ENCODE measurements around the gene TM4SF18.

Gene TM4SF18

DNA sequence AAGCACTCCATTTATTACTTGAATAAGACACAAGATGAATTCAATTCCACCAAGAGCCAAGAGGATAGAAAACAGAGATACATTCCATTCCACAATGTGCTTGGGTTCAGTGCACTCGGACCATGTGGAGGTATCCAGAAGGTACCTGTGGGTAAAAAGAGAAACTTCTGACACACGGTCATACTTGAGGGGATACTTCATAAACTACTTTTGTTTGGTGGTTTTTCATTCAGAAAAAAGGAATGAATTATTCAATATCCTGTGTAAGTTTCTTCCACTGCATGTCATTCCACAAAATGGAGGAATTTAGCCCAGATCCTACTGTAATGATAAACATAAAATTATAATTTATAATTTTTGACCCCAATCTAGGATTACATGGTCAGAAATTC lies 38.3 kb upstream of the TM4SF18 start:
- Histone ChIP-seq H3K4me1 (ENCODE audit: insufficient read depth, insufficient read length) (no peaks in the 10 kb centered on the region), H3K9ac (ENCODE audit: insufficient read length, low read depth) (no peak overlapping the region), H3K36me3 (ENCODE audit: insufficient read depth, insufficient read length, low read length) (no peaks in the 10 kb centered on the region), H3K27me3 (ENCODE audit: insufficient read depth, insufficient read length) (no peaks in the 10 kb centered on the region), H3K9me3 (ENCODE audit: insufficient read depth, low read length) (no peaks in the 10 kb centered on the region), H3K4me3 (ENCODE audit: insufficient read length, low read depth) (no peak overlapping the region)
- no peak for TF ChIP-seq SUZ12 (IDR thresholded peaks at IDR 0.05; ENCODE audit: extremely low read depth, insufficient read depth, insufficient read length)
- TF ChIP-seq ZNF274 (IDR thresholded peaks at IDR 0.05; ENCODE audit: low read depth, low read length): no peak
- no peak for TF ChIP-seq YY1 (IDR thresholded peaks at IDR 0.05; ENCODE audit: insufficient read depth, insufficient read length)
- DNase-seq (ENCODE audit: low read depth, low spot score): no peak

DNA sequence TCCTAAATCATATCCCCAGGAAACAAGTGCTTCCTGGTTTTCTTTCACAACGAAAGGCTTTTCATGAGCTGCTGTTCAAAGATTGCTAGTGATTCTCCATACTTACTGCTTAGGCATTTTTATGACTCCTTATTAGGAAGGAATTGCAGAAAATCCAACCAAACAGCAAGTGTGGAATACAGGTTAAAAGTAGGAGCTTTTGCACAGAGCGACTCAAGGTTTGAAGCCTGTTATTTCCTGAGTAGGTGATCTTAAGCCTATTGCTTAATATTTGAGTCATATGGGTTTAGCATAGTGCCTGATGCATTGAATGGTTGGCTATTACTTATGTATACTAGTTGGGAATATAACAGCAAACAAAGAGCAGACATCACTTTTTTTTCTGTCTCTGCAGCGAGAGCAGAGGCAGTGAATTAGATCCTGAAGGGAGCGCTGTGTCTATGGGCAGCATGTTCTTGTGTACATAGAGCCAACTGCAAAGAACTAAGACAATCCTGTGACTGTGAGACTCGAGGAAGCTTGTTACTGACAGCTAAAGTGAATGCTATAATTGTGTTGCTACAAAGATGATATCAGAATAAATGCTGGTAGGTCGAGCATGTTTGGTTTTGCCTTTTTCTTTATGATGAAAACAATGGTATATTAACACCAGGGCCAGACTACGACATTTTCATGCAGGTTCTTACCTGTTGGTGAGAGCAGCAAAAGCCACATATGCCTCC lies 37.7 kb upstream of the TM4SF18 start:
- Histone ChIP-seq H3K27me3 (ENCODE audit: insufficient read depth, insufficient read length) (no peaks in the 10 kb centered on the region), H3K9me3 (ENCODE audit: insufficient read depth, low read length) (no peaks in the 10 kb centered on the region), H3K4me1 (ENCODE audit: insufficient read depth, insufficient read length) (no peaks in the 10 kb centered on the region), H3K4me3 (ENCODE audit: insufficient read length, low read depth) (no peak overlapping the region), H3K9ac (ENCODE audit: insufficient read length, low read depth) (no peak overlapping the region), H3K36me3 (ENCODE audit: insufficient read depth, insufficient read length, low read length) (no peaks in the 10 kb centered on the region)
- no peak for TF ChIP-seq SUZ12 (IDR thresholded peaks at IDR 0.05; ENCODE audit: extremely low read depth, insufficient read depth, insufficient read length)
- TF ChIP-seq ZNF274 (IDR thresholded peaks at IDR 0.05; ENCODE audit: low read depth, low read length): no peak
- no peak for TF ChIP-seq YY1 (IDR thresholded peaks at IDR 0.05; ENCODE audit: insufficient read depth, insufficient read length)
- DNase-seq (ENCODE audit: low read depth, low spot score): no peak

DNA sequence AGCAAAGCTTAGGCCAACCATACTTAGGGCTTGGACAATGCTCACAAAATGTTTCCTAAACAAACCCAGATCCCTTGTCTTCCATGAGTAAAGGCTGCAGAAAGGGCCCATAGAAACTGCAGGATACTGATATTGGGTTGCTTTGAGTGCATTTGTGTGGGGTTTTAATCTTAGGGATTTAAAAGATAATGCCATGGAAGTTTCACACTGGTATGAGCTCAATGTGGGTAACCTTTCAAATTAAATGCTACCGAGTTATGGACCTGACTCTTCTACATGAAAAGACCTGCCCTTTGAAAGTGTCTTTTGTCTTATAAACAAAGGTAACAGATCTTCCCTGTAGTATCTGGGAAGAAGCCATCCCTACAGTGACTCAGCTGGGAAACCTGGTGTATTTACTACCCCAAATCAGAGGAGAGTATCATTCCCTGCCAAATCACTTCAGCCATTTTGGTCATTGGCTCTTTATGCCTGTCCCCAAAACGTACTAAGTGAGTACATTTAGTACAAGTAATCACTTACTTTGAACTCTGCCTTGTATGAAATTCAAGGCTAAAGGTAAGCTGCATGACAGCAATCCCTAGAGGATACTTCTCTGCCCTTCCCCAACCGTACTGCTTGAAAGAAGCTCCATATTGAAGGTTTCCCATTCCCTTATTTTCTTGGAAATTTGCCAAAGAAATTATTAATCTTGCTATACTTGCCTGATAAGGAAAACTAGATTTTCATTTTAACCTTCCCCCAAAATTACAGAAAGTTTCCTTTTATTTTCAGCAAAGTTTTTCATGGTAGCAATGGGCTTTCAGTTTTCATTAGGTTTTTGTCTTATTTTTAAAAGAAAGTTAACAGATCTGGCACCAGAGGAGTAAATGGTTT lies 36.8 kb upstream of the TM4SF18 start:
- Histone ChIP-seq H3K27me3 (ENCODE audit: insufficient read depth, insufficient read length) (no peaks in the 10 kb centered on the region), H3K9ac (ENCODE audit: insufficient read length, low read depth) (no peak overlapping the region), H3K4me3 (ENCODE audit: insufficient read length, low read depth) (no peak overlapping the region), H3K9me3 (ENCODE audit: insufficient read depth, low read length) (no peaks in the 10 kb centered on the region), H3K4me1 (ENCODE audit: insufficient read depth, insufficient read length) (no peaks in the 10 kb centered on the region), H3K36me3 (ENCODE audit: insufficient read depth, insufficient read length, low read length) (no peaks in the 10 kb centered on the region)
- peak; percentile 70 for DNase-seq (ENCODE audit: low read depth, low spot score)
- no peak for TF ChIP-seq YY1 (IDR thresholded peaks at IDR 0.05; ENCODE audit: insufficient read depth, insufficient read length)
- no peak for TF ChIP-seq ZNF274 (IDR thresholded peaks at IDR 0.05; ENCODE audit: low read depth, low read length)
- no peak for TF ChIP-seq SUZ12 (IDR thresholded peaks at IDR 0.05; ENCODE audit: extremely low read depth, insufficient read depth, insufficient read length)

DNA sequence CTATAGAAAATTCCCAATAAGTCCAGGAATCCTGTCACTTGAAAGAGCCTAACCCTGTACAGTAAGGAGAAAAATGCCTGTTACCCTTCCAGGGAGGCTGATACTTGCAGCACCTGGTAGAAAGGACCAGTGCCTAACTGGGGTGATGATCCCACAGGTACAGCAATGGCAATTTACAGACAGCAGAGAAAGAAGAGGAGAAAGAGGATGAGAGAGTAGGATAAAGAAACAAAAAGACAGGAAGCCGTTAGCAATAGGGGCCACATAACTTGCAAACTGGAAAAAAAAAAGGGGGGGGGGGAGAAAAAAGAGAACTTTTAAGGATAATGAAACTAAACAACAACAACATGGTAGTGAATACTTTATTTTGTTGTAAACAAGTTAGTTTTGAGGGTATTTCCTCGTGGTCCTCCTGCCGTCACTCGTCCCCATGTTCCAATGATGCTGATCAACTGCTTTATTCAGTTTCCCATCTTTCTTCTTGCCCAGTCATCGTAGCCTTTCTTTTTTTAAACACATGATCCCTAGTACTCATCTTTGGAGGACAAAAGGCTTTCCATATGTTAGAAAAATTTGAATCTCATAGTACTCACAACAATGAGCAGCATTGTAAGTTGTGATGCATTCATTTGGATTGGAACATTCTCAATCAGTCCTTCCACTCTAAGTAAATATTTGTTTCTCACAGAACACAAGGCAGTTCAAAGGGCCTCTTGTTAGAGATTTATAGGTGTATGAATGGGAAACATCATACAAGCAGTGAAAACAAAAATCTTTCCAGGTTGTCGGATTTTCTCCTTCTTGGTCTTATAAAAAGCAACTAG lies 35.5 kb upstream of the TM4SF18 start:
- no peaks in the 10 kb centered on the region for H3K4me1 ChIP-seq (ENCODE audit: insufficient read depth, insufficient read length)

DNA sequence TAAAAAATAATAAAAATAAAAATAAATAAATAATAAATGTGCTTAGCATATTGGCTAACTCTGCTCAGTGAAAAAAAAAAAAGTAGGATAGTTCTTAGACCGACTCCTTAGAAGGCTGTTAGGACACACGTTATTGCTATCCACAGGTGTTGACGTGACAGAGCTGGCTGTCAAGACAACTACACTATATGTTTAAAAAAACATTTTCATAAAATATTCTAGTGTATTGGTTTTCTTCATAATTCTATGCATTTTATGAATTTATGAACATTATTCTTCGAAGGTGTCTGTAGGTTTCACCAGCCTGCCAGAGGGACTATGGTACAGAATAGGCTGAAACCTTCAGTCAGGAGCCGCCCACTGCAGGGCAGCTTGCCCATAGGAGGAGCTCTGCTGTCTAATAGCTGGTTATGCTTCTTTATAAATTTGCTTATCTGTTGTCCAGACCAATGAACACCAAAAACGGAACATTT lies 34.8 kb upstream of the TM4SF18 start:
- Histone ChIP-seq H3K9me3 (ENCODE audit: insufficient read depth, low read length) (no peaks in the 10 kb centered on the region), H3K36me3 (ENCODE audit: insufficient read depth, insufficient read length, low read length) (no peaks in the 10 kb centered on the region), H3K4me3 (ENCODE audit: insufficient read length, low read depth) (no peak overlapping the region), H3K9ac (ENCODE audit: insufficient read length, low read depth) (no peak overlapping the region), H3K27me3 (ENCODE audit: insufficient read depth, insufficient read length) (no peaks in the 10 kb centered on the region), H3K4me1 (ENCODE audit: insufficient read depth, insufficient read length) (no peaks in the 10 kb centered on the region)
- DNase-seq (ENCODE audit: low read depth, low spot score): no peak
- TF ChIP-seq ZNF274 (IDR thresholded peaks at IDR 0.05; ENCODE audit: low read depth, low read length) (no peak), YY1 (IDR thresholded peaks at IDR 0.05; ENCODE audit: insufficient read depth, insufficient read length) (no peak), SUZ12 (IDR thresholded peaks at IDR 0.05; ENCODE audit: extremely low read depth, insufficient read depth, insufficient read length) (no peak)

More for the DNA sequence above, 35.5 kb upstream of the TM4SF18 start:
- H3K9ac ChIP-seq (ENCODE audit: insufficient read length, low read depth): no peak overlapping the region
- H3K36me3 ChIP-seq (ENCODE audit: insufficient read depth, insufficient read length, low read length): no peaks in the 10 kb centered on the region
- TF ChIP-seq ZNF274 (IDR thresholded peaks at IDR 0.05; ENCODE audit: low read depth, low read length) (no peak), SUZ12 (IDR thresholded peaks at IDR 0.05; ENCODE audit: extremely low read depth, insufficient read depth, insufficient read length) (no peak), YY1 (IDR thresholded peaks at IDR 0.05; ENCODE audit: insufficient read depth, insufficient read length) (no peak)
- H3K9me3 ChIP-seq (ENCODE audit: insufficient read depth, low read length): no peaks in the 10 kb centered on the region
- no peak for DNase-seq (ENCODE audit: low read depth, low spot score)
- H3K4me3 ChIP-seq (ENCODE audit: insufficient read length, low read depth): no peak overlapping the region
- no peaks in the 10 kb centered on the region for H3K27me3 ChIP-seq (ENCODE audit: insufficient read depth, insufficient read length)

DNA sequence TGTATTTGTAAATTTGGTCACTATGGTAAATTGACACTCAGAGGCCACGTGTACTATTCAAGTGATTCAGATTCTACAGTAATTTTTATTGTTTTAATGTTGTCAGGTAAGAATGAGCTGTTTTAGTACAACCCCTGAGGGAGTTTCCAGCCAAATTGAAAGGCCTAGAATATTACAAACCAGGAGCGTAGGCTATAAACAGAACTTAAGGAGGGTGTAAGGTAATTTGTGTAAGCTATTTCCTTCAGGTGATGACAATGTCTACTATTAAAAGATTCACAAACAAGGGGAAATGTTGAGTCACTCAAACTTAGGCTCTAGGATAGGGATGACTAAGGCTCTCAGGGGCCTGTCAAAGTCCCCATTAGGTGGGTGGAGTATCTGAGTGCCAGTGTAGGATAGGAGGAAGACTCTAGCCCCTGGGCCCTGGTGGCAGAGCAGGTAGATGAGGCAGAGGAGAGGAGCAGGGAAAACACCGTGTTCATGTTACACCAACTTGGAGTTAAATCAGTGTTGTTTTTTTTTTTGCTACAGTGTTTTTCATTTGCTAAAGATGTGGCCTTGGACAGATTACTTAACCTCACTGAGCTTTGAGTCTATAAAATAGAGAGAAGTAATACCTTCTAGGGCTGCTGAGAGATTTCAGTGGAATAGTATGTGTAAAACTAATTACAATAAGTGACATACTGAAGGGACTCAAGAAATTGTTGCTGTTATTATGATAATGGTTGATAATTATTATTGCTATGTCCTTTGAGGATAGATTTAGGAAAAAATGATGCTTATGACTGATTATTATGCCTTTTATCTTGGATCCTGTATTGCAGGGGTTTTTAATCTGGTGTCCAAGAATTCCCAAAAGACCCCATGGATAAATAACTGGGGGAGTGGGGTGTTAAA lies 33.8 kb upstream of the TM4SF18 start:
- no peak overlapping the region for H3K4me3 ChIP-seq (ENCODE audit: insufficient read length, low read depth)
- H3K9ac ChIP-seq (ENCODE audit: insufficient read length, low read depth): no peak overlapping the region
- H3K4me1 ChIP-seq (ENCODE audit: insufficient read depth, insufficient read length): no peaks in the 10 kb centered on the region
- no peaks in the 10 kb centered on the region for H3K9me3 ChIP-seq (ENCODE audit: insufficient read depth, low read length)
- no peak for TF ChIP-seq SUZ12 (IDR thresholded peaks at IDR 0.05; ENCODE audit: extremely low read depth, insufficient read depth, insufficient read length)
- TF ChIP-seq YY1 (IDR thresholded peaks at IDR 0.05; ENCODE audit: insufficient read depth, insufficient read length): no peak
- TF ChIP-seq ZNF274 (IDR thresholded peaks at IDR 0.05; ENCODE audit: low read depth, low read length): no peak
- no peaks in the 10 kb centered on the region for H3K27me3 ChIP-seq (ENCODE audit: insufficient read depth, insufficient read length)
- no peaks in the 10 kb centered on the region for H3K36me3 ChIP-seq (ENCODE audit: insufficient read depth, insufficient read length, low read length)
- DNase-seq (ENCODE audit: low read depth, low spot score): no peak

All from NT2/D1 (cell line).